SK-N-SH (cell line): ENCODE measurements around the gene IRGC.

ENCODE experiments used
- CTCF ChIP-seq: fragments of 200-600 bp; sonication (generic); IDR thresholded peaks from 2 replicates; pipeline ENCODE4 v1.6.1; 2017; ENCODE audit warnings: antibody characterized with exemption, mild to moderate bottlenecking, moderate library complexity
- EP300 ChIP-seq, 2 experiments: IDR thresholded peaks; 2 replicates each; pipeline versions ENCODE4 v1.4.0 to v1.6.1; 2012; ENCODE audit warnings: borderline replicate concordance in 1 of 2, low read depth in 1 of 2, low read length in 1 of 2
- EZH2phosphoT487 ChIP-seq: fragments of 200-600 bp; sonication (generic); IDR thresholded peaks from 2 replicates; pipeline ENCODE4 v1.6.1; 2017; ENCODE audit warnings: low read depth, mixed run types, mild to moderate bottlenecking, antibody characterized with exemption, moderate library complexity, borderline replicate concordance
- SIN3A ChIP-seq: IDR thresholded peaks from 2 replicates; pipeline ENCODE4 v1.6.1; 2012; ENCODE audit warnings: low read depth, mild to moderate bottlenecking, low read length, moderate library complexity, borderline replicate concordance

GRCh38 chr19:43760941-43761340, 45.1 kb downstream of the IRGC start:
- TF ChIP-seq EZH2phosphoT487 (no peak), EP300 (IDR thresholded peaks at IDR 0.05; ENCODE audit: borderline replicate concordance in 1 of 2, low read depth in 1 of 2, low read length in 1 of 2) (no peak), CTCF (no peak), SIN3A (no peak)
